AG09309 (cell line): ENCODE results near the gene TBX10.
A peak's percentile ranks its signal among the peaks of the same experiment; 100 is the strongest.

Experiments used
- DNase-seq: peaks from one replicate; pipeline ENCODE4 v3.0.0-alpha.2; 2010; ENCODE audit warnings: low read depth
- H3K4me3 ChIP-seq: 2 replicates; pipeline ENCODE4 v1.5.1; 2011; ENCODE audit warnings: mild to moderate bottlenecking, low read depth, low read length, moderate library complexity; ENCODE audit not compliant: control insufficient read depth
- TF ChIP-seq, protein P1 (sequence below): IDR thresholded peaks from 2 replicates; pipeline ENCODE4 v1.5.1; 2011; ENCODE audit warnings: mild to moderate bottlenecking, low read depth, low read length, inconsistent platforms; ENCODE audit not compliant: insufficient read depth, control insufficient read depth; ENCODE audit errors: missing control alignments

The TBX10 gene

DNA sequence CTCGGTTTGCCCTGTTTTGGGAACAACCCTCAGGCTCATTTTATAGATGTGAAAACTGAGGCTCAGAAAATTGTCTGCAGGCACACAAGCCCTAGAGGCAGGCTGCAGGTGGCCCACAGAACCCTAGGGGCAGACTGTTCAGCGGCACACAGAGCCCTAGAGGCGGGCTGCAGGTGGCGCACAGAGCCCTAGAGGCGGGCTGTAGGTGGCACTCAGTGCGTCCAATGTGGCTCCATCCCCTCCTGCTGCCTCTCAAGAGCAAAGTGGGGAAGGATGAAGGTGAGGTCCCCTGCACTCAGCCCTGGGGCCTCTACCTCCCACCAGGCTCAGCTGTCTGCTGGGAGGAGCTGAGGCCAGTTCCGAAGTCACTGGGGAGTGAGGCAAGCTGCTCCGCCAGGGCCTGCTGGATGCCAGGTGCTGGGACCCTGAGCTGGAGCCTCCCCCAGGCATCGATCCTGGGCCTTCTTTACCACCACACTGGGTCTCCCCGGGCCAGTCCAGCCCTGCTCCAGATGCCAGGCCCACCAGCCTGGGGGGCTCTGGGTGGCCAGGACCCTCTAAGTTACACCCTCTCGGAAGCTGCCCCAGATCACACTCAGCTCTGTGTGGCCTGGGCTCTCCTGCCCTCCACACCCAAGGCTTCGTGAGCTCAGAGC, 8.7 kb upstream of the TBX10 start:
- H3K4me3 ChIP-seq: no peak overlapping the region
- TF ChIP-seq, protein P1, sequence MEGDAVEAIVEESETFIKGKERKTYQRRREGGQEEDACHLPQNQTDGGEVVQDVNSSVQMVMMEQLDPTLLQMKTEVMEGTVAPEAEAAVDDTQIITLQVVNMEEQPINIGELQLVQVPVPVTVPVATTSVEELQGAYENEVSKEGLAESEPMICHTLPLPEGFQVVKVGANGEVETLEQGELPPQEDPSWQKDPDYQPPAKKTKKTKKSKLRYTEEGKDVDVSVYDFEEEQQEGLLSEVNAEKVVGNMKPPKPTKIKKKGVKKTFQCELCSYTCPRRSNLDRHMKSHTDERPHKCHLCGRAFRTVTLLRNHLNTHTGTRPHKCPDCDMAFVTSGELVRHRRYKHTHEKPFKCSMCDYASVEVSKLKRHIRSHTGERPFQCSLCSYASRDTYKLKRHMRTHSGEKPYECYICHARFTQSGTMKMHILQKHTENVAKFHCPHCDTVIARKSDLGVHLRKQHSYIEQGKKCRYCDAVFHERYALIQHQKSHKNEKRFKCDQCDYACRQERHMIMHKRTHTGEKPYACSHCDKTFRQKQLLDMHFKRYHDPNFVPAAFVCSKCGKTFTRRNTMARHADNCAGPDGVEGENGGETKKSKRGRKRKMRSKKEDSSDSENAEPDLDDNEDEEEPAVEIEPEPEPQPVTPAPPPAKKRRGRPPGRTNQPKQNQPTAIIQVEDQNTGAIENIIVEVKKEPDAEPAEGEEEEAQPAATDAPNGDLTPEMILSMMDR: peak; percentile 20
- DNase-seq: no peak

DNA sequence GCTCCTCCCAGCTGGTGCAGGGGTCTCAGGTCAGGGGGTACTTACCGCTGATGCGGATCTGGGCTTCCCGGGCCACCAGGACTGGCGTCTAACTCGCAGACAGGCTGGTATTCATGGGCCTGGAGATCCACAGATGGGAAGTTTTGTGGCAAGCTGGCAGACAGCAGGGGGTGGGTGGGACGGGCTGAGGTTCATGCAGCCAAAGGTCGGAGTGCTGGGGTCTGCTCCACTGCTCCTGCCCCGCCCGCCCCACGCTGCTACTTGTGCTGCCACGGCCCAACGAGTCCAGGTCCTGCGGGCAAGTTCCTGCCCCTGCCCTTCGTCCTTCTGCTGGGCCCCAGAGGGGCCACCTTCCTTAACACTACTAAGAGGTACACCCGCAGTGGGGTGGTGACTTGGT, 7.9 kb upstream of the TBX10 start:
- H3K4me3 ChIP-seq: no peak overlapping the region
- DNase-seq: no peak
- TF ChIP-seq, protein P1: no peak

DNA sequence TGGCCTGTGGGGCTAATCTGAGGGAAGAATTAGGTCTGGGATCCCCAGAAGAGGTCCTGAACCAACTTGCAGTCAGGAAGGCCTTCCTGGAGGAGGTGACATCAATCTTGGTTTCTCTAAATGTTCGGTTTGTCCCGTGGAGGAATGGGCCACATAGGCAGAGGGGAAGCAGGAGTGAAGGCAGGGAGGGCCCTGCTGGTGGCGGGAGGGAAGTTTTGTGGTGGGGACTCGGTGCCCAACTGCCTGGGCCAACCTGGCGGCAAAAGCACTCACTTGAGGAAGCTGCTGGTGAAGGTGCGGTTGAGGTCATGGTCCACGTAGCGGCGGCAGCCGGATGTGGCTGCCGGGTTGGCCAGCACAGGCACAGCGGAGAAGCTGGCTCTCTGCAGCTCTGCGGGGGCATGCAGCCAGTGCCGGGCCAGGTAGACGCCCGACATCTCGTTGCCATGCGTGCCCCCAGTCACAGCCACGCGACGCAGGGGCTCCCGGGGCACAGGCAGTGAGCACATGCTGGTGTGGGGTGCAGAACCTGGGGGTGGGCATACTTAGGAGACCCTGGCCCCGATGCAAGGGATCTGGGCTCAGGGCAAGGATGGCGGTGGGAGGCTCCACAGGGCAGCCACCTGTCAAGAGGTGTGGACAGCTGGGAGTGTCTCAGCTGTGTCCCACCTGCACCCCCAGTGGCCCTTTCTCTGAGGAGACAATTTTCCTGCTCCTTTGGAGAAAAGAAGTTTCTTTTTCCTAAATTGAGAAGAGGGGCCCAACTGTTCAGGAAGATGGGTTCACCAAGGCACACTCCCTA, 7.2 kb upstream of the TBX10 start:
- no peak for DNase-seq
- H3K4me3 ChIP-seq: no peak overlapping the region
- TF ChIP-seq, protein P1: no peak

DNA sequence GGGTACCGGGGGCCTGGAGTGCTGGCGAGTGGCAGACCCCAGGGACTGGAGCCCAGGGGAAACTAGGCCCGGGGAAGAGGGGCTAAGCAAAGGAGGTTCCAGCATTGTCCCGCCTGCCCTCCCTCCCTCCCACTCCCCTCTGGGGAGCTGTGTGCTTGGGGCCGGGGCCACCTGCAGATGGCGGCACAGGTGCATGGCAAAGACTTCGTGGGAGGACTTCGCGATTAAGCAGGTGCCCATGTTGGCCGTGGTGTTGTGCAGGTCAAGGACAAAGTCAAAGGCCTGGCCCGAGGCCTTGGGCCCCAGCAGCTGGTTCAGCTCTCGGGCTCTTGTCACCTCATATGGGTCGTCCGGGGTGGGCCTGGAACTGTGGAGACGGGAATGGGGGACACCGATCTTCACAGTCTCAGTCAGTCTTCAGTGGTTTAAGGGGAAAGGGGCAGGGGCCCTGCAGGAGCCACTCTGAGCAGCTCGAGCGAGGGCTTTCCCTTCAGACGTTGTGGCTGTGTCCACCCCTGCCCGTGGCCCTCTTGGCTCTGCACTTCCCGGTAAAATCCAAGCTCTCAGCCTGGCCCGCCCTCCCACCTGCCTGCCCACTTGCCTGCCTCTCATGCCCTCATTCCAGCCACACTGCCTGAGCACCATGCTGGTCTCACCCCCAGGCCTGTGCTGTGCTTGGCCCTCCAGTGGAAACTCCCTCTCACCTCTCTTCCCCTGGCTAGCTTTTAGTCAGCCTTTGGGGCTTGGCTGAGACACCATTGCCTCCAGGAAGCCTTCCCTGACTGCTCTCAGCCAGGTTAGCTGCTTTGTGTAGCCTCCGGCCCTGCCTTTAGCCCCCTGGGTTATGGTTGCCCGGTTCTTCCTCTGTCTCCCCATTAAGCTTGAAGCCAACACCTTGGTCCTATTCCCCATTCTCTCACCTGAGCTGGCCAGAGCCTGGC, 6.2 kb upstream of the TBX10 start:
- no peak overlapping the region for H3K4me3 ChIP-seq
- no peak for DNase-seq
- TF ChIP-seq, protein P1: no peak

DNA sequence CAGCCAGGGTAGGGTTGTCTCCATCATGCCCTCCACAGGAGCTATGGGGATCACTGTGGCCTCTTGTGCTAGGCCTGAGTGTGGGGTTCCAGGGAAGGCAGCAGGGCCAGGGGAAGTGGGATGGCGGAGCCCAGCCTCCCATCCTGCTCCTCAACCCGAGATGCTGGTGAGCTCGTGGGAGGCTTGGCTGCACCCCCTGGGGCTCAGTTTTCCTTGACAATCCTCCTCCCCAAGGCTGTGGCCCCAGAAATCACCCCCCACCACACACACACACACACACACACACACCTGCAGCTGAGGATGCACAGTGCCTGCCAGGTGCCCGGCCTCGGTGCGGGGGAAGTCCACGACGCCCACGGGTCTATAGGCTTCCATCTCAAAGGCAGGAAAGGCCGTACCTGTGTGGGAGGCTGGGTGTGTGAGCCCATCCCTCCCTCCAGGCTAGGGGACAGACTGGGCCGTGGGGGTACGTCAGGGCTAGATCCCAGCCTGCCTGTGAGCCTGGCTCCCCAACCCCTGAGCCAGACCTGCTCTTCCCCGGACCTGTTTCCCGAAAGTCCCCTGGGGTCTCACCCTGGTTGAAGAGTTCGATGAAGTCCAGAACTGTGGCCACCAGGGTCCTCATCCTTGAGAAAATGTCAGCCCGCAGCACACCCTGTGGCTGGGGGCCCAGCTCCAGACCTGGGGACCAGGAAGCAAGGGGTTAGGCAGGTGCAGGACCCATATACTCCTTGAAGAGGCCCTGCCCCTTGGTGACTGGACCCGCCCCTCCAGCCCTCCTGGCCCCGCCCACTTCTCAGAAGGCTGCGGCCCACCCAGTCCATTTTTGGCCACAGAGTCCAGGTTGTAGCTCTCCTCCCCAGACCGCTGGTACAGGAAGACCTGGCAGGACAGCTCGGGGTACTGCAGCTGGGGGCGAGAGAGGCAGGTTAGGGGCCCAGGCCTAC, 5.2 kb upstream of the TBX10 start:
- DNase-seq: no peak
- TF ChIP-seq, protein P1: no peak
- H3K4me3 ChIP-seq: no peak overlapping the region
